GM23338 (cell line): ENCODE data around the gene EYS. TPM values are rescaled to one million over a fixed set of nuclear protein-coding genes. Genes with fewer than 3 reads are reported as not detected.
"Not testable (repeated sequence)": the region's sequence is repeated elsewhere in the genome, so short reads cannot be mapped to it uniquely, and the experiment has no call there.

Source experiments
- ATAC-seq: fragments of 200-7000 bp; cut with Tn5 transposase; 3 replicates; pipeline ENCODE4 v1.9.1; 2020
- DNase-seq: peaks from one replicate; pipeline ENCODE4 v3.0.0-alpha.2; 2015; ENCODE audit warnings: low spot score
- H2AFZ ChIP-seq: fragments of 200-600 bp; sonication (generic); 2 replicates; pipeline ENCODE4 v1.8.0; 2016; ENCODE audit warnings: antibody characterized with exemption, mild to moderate bottlenecking, moderate library complexity
- H3F3A ChIP-seq: fragments of 200-600 bp; sonication (generic); replicated peaks from 2 replicates; pipeline ENCODE4 v1.8.0; 2017; ENCODE audit warnings: antibody characterized with exemption, mixed run types, low read depth
- H3K27ac ChIP-seq: fragments of 200-600 bp; sonication (generic); 2 replicates; pipeline ENCODE4 v1.6.1; 2016; ENCODE audit warnings: low read depth
- H3K27me3 ChIP-seq: fragments of 200-600 bp; sonication (generic); 2 replicates; pipeline ENCODE4 v1.8.0; 2016; ENCODE audit warnings: mild to moderate bottlenecking, mixed run types, moderate library complexity; ENCODE audit not compliant: insufficient read depth
- H3K36me3 ChIP-seq: fragments of 200-600 bp; sonication (generic); 2 replicates; pipeline ENCODE4 v1.8.0; 2016; ENCODE audit warnings: mild to moderate bottlenecking; ENCODE audit not compliant: insufficient read depth
- H3K4me1 ChIP-seq: fragments of 200-600 bp; sonication (generic); 2 replicates; pipeline ENCODE4 v1.8.0; 2016; ENCODE audit warnings: mild to moderate bottlenecking, moderate library complexity; ENCODE audit not compliant: insufficient read depth
- H3K4me2 ChIP-seq: fragments of 200-600 bp; sonication (generic); 2 replicates; pipeline ENCODE4 v1.7.1; 2017; ENCODE audit warnings: mixed run types
- H3K4me3 ChIP-seq: fragments of 200-600 bp; sonication (generic); 2 replicates; pipeline ENCODE4 v1.6.1; 2016; ENCODE audit warnings: mixed run types
- H3K79me2 ChIP-seq: fragments of 200-600 bp; sonication (generic); replicated peaks from 2 replicates; pipeline ENCODE4 v1.8.0; 2017; ENCODE audit warnings: mild to moderate bottlenecking; ENCODE audit not compliant: insufficient read depth
- H3K9me2 ChIP-seq: fragments of 200-600 bp; sonication (generic); 2 replicates; pipeline ENCODE4 v1.8.0; 2017; ENCODE audit not compliant: insufficient read depth
- H4K20me1 ChIP-seq: fragments of 200-600 bp; sonication (generic); replicated peaks from 2 replicates; pipeline ENCODE4 v1.8.0; 2017; ENCODE audit warnings: mild to moderate bottlenecking; ENCODE audit not compliant: insufficient read depth
- H3K27ac Mint-ChIP-seq: 2 replicates; pipeline ENCODE4 v1.8.0; 2020; ENCODE audit warnings: inconsistent platforms, mild to moderate bottlenecking, moderate library complexity, mixed read lengths
- H3K27me3 Mint-ChIP-seq: 3 replicates; pipeline ENCODE4 v1.8.0; 2022; ENCODE audit warnings: low read depth, mild to moderate bottlenecking, moderate library complexity, mixed read lengths, inconsistent platforms; ENCODE audit not compliant: insufficient read depth, poor library complexity
- H3K36me3 Mint-ChIP-seq: 3 replicates; pipeline ENCODE4 v1.8.0; 2021; ENCODE audit warnings: low read depth, mild to moderate bottlenecking, inconsistent platforms, moderate library complexity, mixed read lengths
- H3K4me1 Mint-ChIP-seq: 3 replicates; pipeline ENCODE4 v1.8.0; 2020; ENCODE audit warnings: mild to moderate bottlenecking, inconsistent platforms, mixed read lengths
- H3K4me3 Mint-ChIP-seq: 3 replicates; pipeline ENCODE4 v1.8.0; 2021; ENCODE audit warnings: moderate library complexity, mild to moderate bottlenecking, inconsistent platforms, mixed read lengths
- H3K9me3 Mint-ChIP-seq: 3 replicates; pipeline ENCODE4 v1.8.0; 2020; ENCODE audit warnings: moderate library complexity, mild to moderate bottlenecking, inconsistent platforms, mixed read lengths
- CTCF ChIP-seq, 2 experiments: fragments of 200-600 bp in 1 of 2; sonication (generic) in 1 of 2; conservative IDR thresholded peaks; 2 replicates each; pipeline versions ENCODE4 v1.5.1 to v1.6.1; 2016 to 2017; ENCODE audit warnings: antibody characterized with exemption in 2 of 2, low read depth in 2 of 2, mild to moderate bottlenecking in 2 of 2, moderate library complexity in 1 of 2
- EZH2phosphoT487 ChIP-seq: fragments of 200-600 bp; sonication (generic); IDR thresholded peaks from one replicate; pipeline ENCODE4 v1.8.1; 2018; ENCODE audit warnings: antibody characterized with exemption; ENCODE audit not compliant: unreplicated experiment
- POLR2AphosphoS5 ChIP-seq: IDR thresholded peaks from 2 replicates; pipeline ENCODE4 v1.6.1; 2016; ENCODE audit warnings: antibody characterized with exemption, low read depth
- ZNF462 ChIP-seq: fragments of 250-450 bp; sonication (Bioruptor Pico); IDR thresholded peaks from 2 replicates; pipeline ENCODE4 v1.5.0; 2020; ENCODE audit warnings: mild to moderate bottlenecking, moderate library complexity
- polyA plus RNA-seq: library from polyadenylated mRNA; unstranded; fragments of >200 nt; fragmentation: Nextera tagmentation; extraction: Ambion mirVana; gene quantifications from 2 replicates; pipeline ENCODE4 v1.2.1, GENCODE V29; 2016
- total RNA-seq: library from RNA; depleted of rRNA; stranded (reverse); fragments of >200 nt; shearing (Covaris generic); gene quantifications from 2 replicates; pipeline ENCODE4 v1.2.3, GENCODE V29; 2014

EYS gene
- total and polyA plus RNA-seq, 2 experiments from 2014 or later = 0.38 to 0.52 TPM

GRCh38 chr6:63757826-63758225 lies 1949.2 kb downstream of the EYS start (continued):
- no peak for TF ChIP-seq ZNF462
- TF ChIP-seq EZH2phosphoT487 = no peak
- no peak for TF ChIP-seq CTCF (conservative IDR thresholded peaks at IDR 0.05; ENCODE audit: low read depth in 2 of 2)
- TF ChIP-seq POLR2AphosphoS5 = no peak

DNA sequence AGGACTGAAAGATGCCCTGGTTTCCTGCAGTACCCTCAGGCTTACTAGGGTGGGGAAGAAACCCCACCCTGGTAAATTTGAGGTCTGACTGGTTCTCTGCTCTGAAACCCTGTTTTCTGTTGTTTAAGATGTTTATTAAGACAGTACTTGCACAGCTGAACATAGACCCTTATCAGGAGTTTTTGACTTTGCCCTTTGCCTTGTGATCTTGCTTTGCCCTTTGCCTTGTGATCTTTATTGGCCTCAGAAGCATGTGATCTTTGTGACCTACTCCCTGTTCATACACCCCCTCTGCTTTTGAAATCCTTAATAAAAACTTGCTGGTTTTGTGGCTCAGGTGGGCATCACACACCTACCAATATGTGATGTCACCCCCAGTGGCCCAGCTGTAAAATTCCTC lies 1949.8 kb downstream of the EYS start:
- not testable (repeated sequence) for H2AFZ ChIP-seq, H3K4me1 ChIP-seq, DNase-seq, H3K27me3 ChIP-seq, H3K27ac ChIP-seq, H3K4me3 Mint-ChIP-seq, H4K20me1 ChIP-seq, H3K9me2 ChIP-seq, H3K27me3 Mint-ChIP-seq, H3F3A ChIP-seq, H3K79me2 ChIP-seq, H3K27ac Mint-ChIP-seq, H3K4me1 Mint-ChIP-seq, H3K36me3 ChIP-seq, H3K4me3 ChIP-seq, ATAC-seq, H3K4me2 ChIP-seq
- Mint-ChIP-seq H3K9me3 (peaks cover 28% of the 10 kb centered on the region), H3K36me3 (peaks cover 24% of the 10 kb centered on the region; the same call in 2 of the 3 replicates)
